Measurements from ENCODE around the gene GAS7.

DNA sequence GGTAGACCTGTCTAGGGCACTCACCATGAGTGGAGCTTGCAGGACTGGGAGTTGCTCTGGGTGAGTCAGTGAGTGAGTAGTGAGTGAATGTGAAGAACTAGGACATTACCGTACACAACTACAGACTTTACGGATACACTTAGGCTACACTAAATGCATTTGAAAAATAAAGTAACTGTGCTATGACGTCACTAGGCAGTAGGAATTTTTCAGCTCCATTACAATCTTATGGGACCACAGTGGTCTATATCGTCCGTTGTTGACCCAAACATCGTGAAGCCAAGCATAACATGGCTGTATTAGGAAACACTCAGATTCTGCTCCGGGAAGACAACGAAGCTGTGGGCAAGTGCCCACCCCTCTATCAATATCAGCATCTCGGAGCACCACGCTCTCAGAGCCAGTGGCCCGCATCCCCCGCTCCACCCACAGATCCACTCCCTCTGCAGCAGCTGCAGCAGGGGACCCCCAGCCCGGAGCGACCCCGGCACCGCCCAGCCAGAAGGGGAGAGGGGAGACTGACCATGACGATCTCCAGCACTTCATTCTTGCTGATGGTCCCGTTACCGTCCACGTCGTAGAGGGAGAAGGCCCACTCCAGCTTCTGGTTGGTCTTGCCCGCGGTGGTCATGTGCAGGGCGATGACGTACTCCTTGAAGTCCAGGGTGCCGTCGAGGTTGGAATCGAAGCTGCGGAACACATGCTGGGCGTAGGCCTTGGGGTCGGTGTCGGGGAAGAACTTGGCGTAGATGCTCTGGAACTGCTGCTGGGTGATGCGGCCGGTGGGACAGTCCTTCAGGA is 293.9 kb downstream of the GAS7 start:
- TF ChIP-seq CTCF (IDR thresholded peaks at IDR 0.05 in 2 of 3, conservative IDR thresholded peaks at IDR 0.05 in 1 of 3; ENCODE audit: borderline replicate concordance in 1 of 3, insufficient read depth in 1 of 3, low read depth in 2 of 3, low read length in 2 of 3): no peak
- no peak for TF ChIP-seq RAD21 (IDR thresholded peaks at IDR 0.05; ENCODE audit: low read depth)
- TF ChIP-seq ZFX (IDR thresholded peaks at IDR 0.05): no peak

All from HCT116 (cell line).